NCI-H2171 treated with DMSO at 0.1 percent for 48 hours (cell line): ENCODE measurements around the gene ASTN2.
"Not testable (repeated sequence)": the region's sequence is repeated elsewhere in the genome, so short reads cannot be mapped to it uniquely, and the experiment has no call there.

ENCODE experiments used
- DNase-seq: peaks from one replicate; lab custom pipeline; 2025; lab: John Stamatoyannopoulos, UW

The ASTN2 gene

GRCh38 chr9:116697362-116697761 is 717.5 kb downstream of the ASTN2 start:
- no peak for DNase-seq

DNA sequence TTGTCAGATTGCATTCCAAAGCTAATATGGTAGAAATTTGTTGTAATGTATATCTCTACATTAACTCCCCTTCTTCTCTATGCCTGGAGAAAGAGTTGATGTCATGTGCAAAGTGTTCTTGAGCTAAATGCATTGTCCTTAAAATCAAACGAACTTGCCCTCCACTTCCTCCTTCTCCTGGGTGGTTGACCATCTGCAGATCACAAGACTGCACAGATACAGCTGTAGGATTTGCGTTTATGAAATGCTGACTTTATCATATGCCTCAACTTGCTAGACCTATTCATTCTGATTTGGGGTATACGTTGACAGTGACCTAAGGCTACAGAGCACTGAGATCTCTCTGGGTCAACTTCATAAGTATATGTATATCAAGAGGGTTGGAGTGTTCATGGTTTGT is 719.4 kb downstream of the ASTN2 start:
- no peak for DNase-seq

GRCh38 chr9:116694785-116695291 is 720.0 kb downstream of the ASTN2 start:
- no peak for DNase-seq

DNA sequence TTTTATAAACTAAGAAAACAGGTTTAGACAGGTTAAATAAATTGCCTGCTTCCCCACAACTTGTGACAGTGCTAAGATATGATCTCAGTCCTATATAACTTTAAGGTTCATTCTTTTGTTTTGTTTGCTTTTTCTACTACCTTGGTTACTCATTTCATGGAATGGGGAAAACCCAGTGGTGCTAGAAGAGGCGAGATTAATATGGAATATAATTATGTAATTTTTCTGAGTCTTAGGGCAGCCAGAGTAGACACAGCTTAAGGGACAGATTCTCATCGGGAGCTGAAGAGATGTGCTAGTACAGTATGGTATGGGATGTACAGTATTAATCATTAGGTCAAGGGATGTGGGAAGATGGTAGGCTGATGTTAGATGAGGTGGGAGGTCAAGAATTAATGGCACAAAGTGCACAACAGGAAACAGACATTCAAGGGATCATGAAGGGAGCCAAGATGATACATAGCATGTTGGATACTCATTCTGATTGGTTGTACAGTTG is 721.6 kb downstream of the ASTN2 start:
- no peak for DNase-seq

- DNase-seq = no peak
These were observed 722.2 kb downstream of the ASTN2 start for GRCh38 chr9:116692616-116693015.

GRCh38 chr9:116691607-116692006 is 723.2 kb downstream of the ASTN2 start:
- DNase-seq = no peak

DNA sequence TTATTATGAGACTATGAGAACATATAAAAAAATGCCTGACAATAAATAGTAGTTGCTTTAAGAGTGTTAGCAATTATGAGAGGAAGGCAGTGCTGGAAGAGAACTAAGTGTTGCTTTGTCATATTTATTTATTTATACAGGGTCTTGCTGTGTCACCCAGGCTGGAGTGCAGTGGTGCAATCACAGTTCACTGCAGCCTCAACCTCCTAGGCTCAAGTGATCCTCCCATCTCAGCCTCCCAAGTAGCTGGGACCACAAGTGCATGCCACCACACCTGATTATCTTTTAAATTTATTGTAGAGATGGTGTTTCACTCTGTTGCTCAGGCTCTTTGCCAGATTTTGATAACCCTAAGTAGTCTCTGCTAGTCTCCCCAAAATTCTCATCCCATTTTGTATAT is 724.1 kb downstream of the ASTN2 start:
- DNase-seq = not testable (repeated sequence)

DNA sequence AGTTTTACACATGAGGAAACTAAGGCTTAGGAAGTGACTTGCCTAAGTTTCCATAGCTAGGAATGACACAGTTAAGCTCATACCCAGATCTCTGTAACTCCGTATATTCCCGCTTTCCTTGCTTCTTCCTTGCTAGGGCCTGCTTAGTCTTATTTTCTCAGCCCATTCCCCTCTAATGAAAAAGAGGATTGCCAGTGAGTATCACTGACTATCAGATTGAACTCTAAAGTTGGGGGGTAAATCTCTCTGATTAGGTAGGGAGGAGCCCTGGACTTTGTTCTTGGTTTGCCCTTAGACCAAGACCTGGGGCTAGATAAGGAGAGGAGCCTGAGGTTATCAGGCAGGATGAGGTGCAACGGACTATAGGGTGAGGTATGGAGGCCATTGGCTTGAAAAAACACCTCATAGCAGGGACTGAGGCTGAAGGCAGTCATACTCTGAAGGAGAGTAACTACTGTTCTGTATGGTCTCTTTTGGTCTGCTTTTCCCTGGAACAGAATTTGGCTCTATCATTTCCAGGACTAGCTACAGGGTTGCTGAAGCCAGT is 725.3 kb downstream of the ASTN2 start:
- DNase-seq = no peak

- DNase-seq = no peak
These were observed 725.9 kb downstream of the ASTN2 start for GRCh38 chr9:116688806-116689485.

DNA sequence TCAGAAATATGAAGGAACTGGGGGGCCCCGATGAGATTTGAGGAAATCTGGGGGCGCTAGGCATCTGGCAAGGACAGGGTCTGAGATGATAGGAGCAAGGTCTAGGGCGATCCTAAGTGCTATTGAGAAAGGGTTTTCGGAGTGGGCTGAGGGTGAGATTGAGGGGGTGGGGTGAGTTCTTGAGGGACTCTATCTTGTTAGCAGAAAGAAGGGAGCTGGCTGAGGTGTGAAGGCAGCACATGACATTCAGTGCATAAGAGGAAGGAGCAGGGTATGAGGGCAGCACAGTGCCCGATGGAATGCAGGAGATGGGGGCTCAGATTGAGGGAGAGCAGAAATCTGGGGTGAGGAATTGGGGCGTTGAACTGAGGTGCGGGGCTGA is 727.1 kb downstream of the ASTN2 start:
- no peak for DNase-seq

DNA sequence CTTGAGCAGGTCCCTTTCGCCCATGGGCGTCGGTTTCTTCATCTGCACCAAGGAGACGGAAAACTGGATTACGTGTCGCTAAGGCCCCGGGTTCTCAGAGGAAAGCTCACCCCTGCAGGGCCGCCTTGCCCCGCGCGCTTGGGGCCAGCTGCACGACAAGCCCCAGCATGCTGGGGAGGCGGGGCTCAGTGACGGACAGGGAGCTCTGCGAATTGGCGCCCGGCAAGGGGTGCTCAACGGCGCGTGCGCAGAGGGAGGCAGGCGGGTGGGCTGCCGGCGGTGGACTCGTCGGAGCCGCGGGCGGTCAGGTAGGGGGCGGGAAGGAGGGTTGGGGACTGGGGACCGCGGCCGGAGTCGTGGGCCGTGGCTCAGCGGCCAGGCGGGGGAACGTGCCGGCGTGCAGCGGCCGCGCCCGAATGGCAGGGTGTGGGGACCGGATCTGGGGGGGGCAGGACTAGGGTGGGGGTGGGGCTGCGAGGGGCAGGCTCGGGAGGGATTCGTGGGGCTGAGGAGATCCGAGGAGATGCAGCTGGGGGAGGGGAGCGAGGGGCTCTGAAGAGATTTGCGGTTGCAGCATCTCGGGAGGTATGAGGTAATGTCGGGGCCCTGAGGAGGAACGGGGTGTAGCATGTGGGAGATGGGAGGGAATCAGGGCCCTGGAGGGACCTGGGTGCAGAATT is 727.6 kb downstream of the ASTN2 start, which contains the start of gene TRIM32:
Gene TRIM32, plus strand, starts transcription at position 232 of the 680 bp plus-strand sequence. CDS start 10,438 bp downstream, outside the sequence.
- peak; percentile 89 for DNase-seq

GRCh38 chr9:116686693-116687073 is 728.2 kb downstream of the ASTN2 start:
- DNase-seq = no peak

DNA sequence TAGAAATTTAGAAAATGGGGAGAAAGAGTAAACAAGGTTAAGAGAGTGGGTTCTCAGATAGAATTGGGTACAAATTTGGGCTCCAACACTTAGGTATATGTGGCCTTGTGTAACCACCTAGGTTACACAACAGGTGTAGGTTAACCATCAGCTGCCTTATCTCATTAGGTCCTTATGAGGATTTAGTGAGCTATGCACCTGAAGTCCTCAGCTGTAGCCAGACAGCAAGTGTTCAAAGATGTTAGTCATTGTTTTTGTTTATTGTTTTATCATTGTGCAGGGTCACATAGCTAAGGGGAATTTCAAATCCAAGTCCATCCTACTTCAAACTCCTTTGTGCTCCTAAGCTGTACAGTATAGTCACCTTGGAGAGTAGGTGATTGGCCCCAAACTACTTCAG is 728.7 kb downstream of the ASTN2 start:
- no peak for DNase-seq

- no peak for DNase-seq
These were observed 729.7 kb downstream of the ASTN2 start for GRCh38 chr9:116685166-116685565.

DNA sequence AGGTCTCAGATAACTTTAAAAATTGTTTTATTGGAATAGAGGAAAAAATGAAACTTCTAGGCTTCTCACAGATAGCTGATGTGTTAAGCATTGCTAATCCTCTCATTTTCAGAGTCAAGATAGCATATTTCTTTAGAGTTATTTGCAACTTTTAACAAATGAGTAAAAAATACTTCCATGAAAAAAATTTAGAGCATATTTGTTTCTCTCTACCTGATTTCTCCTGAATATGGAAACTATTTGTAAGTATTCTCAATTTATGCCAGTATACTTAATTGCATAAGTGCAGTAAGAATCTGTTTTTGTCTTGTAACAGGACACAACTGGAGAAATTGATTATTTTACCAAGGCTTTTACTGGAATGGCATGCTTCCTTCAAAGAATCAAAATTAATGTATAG is 731.3 kb downstream of the ASTN2 start:
- DNase-seq = no peak

DNA sequence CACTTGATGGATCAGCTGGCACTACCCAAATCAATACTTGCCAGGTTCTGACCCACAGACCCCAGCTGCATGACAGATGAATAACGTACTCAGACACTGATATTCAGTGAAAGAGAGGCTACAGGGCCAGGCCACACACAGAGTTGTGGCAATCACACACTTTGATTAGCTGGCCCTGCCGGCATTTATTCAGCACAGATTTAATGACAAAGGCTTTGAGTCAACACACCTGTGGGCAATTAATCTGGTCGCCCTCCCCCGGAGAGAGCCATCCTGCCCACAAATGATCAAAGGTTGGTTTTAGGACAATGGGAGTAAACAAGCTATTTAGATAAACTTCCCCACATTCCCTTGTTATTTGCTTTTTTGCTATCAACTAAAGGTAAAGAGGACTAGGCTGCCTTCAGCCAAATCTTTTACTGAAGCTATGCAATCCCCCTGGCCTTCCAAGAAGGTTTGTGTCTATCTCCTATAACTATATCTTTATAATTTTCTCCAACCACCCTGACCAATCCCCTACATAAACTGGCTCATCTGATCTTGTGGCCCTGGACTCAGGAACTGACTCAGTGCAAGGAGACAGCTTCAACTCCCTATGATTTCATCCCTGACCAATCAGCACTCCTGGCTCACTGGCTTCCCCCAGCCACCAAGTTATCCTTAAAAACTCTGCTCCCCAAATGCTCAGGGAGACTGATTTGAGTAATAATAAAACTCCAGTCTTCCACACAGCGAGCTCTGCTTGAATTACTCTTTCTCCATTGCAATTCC is 740.5 kb downstream of the ASTN2 start:
- DNase-seq = no peak

DNA sequence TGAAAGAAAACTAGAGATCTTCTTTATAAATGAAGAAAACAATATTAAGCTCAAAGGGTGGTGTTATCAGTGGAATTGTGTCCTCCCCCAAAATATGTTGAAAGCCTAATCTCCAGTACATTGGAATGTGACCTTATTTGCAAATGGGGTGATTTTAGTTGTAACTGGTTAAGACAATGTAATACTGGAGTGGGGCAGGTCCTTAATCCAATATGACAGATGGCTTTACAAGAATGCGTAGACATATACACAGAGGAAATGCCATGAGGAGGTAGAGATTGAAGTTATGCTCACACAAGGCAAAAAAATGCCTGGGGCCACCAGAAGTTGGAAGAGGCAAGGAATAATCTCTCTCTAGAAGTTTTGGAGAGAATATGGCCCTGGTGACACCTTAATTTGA is 741.5 kb downstream of the ASTN2 start:
- no peak for DNase-seq

DNA sequence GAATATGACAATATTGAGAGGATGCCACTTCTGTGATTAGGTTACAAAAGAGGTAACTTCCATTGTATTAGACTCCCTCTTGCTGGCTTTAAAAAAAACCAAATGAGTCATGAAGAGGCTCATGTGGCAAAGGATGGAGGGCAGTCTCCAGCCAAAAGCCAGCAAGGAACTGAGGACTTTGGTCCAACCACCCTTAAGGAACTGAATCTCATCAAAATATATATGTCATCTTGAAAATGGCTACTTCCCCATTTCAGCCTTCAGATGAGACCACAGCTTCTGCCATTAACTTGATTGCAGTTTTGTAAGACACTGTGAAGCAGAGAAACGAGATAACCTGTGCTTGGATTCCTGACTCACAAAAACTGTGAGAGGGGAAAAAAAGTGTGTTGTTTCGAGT is 743.3 kb downstream of the ASTN2 start:
- no peak for DNase-seq

DNA sequence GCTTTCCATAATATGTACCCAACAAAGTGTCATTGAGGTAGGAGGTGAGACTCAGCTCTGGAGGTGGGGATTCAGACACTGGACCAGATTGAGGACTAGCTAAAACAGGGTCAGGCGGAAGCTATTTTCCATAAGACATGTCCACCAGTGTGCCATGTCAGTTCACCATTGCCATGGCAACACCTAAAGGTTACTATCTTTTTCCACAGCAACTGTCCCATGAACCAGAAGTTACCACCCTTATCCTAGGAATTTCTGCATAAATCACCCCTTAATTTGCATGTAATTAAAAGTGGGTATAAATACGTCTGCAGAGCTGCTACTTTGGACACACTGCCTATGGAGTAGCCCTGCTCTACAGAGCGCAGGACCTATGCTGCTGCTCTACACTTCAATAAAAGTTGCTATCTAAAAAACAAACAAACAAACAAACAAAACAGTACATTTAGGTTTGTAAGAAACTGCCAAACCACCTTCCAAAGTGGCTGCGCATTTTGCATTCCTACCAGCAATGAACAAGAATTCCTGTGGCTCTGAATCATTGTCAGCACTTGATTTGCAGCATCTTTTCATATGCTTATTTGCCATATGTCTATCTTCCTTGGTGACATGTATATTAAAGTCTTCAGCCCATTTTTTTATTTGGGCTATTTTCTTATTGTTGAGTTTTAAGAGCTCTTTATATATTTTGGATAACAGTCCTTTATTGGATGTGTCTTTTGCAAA is 745.7 kb downstream of the ASTN2 start:
- DNase-seq = no peak

GRCh38 chr9:116663581-116663980 is 751.3 kb downstream of the ASTN2 start:
- DNase-seq = no peak

- no peak for DNase-seq
These were observed 752.1 kb downstream of the ASTN2 start for GRCh38 chr9:116662646-116663310.
